ENCODE data around the gene HORMAD2.
"Not testable (repeated sequence)": the region's sequence is repeated elsewhere in the genome, so short reads cannot be mapped to it uniquely, and the experiment has no call there.

The HORMAD2 gene

DNA sequence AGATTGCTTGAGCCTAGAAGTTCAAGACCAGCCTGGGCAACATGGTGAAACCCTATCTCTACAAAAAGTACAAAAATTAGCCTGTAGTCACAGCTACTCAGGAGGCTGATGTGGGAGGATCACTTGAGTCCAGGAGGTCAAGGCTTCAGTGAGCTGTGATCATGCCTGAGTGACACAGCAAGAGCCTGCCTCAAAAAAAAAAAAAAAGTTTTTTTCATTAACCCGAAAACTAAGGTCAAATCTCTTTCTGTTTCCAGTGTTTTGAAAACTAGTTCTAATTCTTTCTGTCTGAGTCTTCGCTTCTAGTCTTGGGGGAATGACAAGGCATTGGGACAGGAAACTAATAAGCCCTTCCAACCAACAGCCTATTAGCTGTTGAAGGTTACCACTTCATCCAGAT lies 108.6 kb downstream of the HORMAD2 start:
- no peak for DNase-seq (ENCODE audit: low read depth in 2 of 3, low spot score in 2 of 3)

DNA sequence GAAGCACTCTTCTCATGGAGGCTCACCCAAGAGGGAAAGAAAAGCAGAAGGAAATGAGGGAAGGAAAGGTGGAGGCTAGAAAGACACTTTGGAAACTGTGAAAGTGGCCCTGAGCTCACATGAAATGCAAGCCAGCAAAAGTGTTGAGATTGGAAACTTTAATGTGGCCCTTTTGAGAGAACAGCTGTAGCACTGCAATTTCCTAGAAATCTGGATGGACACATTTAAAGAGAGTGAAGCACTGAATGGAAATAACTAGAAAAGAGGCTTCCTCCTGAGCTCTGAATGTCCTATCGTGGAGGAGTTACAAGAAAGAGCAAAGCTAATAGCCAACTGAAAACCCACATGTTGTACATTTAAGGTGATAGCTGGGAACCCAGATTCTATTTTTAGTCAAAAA lies 110.3 kb downstream of the HORMAD2 start:
- no peak for DNase-seq (ENCODE audit: low read depth in 2 of 3, low spot score in 2 of 3)

DNA sequence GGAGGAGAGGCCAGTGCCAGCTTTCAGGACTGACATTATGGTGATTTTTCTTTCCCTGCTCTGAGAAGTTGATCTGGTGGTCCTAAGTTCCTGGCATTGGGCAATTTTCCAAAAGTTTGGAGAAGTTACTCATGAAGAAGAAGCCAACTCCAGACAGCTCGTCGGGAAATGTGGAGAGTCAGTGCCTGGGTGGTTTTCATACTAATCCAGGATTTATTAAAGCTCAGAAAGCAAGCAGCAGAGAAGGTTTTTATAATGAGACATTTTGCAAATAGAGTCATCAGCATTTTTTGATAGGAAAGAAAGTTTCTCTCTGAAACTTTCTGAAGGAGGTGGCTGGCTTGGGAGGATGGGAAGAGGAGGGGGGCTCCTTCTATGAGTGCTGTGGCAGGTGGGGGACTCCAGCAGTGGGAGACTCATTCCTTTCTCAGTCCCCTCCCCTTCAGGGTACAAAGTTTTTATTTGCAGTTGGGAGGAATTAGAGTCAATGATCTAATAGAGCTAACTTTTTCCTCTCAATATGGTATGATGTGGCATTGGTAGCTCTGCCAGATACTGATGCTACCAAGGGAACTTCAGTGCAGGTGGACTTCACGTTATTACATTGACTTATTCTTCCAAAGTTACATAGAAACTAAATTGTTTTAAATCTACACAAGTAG lies 110.9 kb downstream of the HORMAD2 start:
- DNase-seq (ENCODE audit: low read depth in 2 of 3, low spot score in 2 of 3): no peak

DNA sequence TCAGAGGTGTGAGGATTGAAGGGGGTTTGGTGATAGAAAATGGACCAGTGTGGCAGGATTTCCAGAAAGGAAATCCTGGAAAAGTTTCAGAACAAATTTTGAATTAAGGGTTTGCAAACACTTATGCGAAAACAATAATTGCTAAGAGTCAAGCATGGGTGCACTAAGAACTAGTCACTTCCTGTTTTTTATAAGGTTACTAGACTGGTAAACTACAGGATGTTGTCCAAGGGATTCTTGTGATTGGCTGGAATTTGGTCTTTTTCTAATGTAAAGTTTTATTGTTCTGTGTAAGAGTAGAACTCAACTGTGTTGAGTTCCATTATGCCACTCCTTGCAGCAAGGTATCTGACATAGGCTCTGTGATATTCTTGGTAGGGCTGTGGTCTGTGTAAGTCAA lies 112.2 kb downstream of the HORMAD2 start:
- no peak for DNase-seq (ENCODE audit: low read depth in 2 of 3, low spot score in 2 of 3)

- DNase-seq (ENCODE audit: low read depth in 2 of 3, low spot score in 2 of 3): no peak
Measured at GRCh38 chr22:30193031-30193775, 112.9 kb downstream of the HORMAD2 start.

- DNase-seq (ENCODE audit: low read depth in 2 of 3, low spot score in 2 of 3): no peak
Measured at GRCh38 chr22:30195245-30196140, 115.2 kb downstream of the HORMAD2 start.

DNA sequence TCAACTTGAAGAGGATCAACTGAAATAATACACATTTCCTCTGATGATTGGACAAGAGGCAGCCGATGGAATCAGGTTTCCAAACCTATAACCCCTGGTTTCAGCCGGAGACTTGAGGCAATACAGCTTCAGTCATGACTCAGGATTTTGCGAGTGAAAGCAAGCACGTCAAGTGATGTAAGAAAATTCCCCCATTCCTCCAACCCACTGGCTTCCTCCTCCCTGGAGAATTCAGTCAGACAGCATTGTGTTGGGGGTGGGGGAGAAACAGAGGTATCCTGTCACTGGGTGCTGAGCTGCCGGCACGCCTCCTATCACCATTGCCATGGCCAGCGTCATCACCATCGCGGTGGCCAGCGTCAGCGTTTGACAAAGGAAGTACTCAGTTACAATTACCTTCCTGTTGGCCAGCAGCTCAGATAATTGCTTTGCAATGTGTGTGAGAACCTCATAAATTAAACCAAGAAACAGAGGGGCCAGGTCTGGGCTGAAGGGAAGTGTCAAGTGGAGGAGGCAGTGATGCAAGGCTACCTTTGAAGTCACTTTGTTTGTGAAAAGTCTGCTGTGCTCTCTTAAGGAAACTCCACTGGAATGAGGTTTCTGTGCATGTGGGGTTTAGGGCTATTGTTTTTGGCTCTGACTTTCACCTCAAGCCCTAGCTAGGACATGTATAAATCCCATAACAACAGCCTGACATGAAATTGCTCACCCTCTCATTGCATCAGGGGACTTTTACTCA lies 116.0 kb downstream of the HORMAD2 start:
- peak in 1 of 3 experiments; percentile 41 for DNase-seq (ENCODE audit: low read depth in 2 of 3, low spot score in 2 of 3)

GRCh38 chr22:30196880-30197336 lies 116.6 kb downstream of the HORMAD2 start:
- DNase-seq (ENCODE audit: low read depth in 2 of 3, low spot score in 2 of 3): no peak

GRCh38 chr22:30197389-30197788 lies 117.1 kb downstream of the HORMAD2 start:
- no peak for DNase-seq (ENCODE audit: low read depth in 2 of 3, low spot score in 2 of 3)

- DNase-seq (ENCODE audit: low read depth in 2 of 3, low spot score in 2 of 3): no peak
Measured at GRCh38 chr22:30198152-30198825, 118.0 kb downstream of the HORMAD2 start.

DNA sequence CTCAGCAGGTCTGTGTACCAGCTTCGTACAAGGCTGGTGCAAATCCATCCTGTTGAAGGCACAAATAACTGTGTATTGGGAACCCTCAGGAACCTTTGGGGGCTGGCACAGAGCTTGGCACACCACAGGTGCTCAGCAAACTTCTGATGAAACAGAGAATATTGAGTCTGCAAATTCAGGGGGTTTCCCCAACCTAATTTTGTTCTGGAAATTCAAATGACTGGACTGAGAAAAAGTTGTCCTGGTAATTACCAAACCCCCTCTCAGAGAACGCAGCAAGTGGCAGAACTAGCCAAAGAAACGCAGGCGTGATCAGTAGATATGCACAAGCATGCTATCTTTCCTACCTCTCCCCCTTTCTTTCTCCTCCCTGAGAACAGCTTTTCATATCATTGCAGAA lies 118.7 kb downstream of the HORMAD2 start:
- no peak for DNase-seq (ENCODE audit: low read depth in 2 of 3, low spot score in 2 of 3)

DNA sequence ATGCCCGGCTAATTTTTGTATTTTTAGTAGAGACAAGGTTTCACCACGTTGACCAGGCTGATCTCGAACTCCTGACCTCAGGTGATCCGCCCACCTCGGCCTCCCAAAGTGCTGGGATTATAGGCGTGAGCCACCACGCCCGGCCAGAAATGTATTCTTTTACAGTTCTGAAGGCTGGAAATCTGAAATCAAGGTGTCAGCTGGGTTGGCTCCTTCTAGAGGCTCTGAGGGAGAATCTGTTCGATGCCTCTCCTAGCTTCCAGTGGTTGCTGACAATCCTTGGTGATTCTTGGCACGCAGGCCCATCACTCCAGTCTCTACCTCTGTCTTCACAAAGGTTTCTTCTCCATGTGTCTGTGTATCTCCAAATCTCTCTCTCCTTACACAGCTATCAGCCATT lies 120.6 kb downstream of the HORMAD2 start:
- not testable (repeated sequence) for DNase-seq (ENCODE audit: low read depth in 2 of 3, low spot score in 2 of 3)

GRCh38 chr22:30201945-30202344 lies 121.7 kb downstream of the HORMAD2 start:
- DNase-seq (ENCODE audit: low read depth in 2 of 3, low spot score in 2 of 3): no peak

GRCh38 chr22:30202531-30203006 lies 122.3 kb downstream of the HORMAD2 start:
- DNase-seq (ENCODE audit: low read depth in 2 of 3, low spot score in 2 of 3): no peak

DNA sequence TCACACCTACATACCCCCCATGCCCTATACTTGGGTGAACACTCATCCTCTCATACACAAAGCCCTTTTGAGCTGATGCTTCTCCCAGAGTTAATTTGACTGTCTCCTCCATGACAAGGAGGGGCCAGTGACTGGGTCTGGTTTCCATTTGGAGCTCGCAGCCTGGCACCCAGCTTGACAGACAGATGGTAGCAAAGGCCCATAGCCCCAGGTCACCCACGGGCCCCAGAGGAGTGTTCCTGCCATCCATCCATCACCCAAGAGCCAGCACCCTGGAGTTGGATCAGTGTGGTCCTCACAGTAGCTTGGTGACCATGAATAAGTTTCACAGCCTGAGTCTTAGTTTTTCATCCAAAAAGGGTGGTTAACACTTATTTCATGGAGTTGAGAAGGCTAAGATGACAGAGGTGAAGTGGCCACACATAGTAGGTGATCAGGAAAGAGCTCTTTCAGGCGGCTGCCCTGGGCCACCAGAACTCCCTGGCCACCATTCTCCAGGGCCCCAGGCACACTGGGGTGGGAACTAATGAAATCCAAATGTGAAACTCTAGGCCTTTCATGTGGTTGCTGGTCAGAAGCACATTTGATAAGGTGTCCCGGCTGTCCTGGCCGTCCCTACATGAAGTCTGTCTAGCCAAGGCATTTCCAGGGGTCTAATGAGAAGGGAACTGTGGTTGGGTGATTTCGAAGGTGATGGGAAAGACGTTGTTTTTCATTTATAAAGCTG lies 123.9 kb downstream of the HORMAD2 start:
- no peak for DNase-seq (ENCODE audit: low read depth in 2 of 3, low spot score in 2 of 3)

- DNase-seq (ENCODE audit: low read depth in 2 of 3, low spot score in 2 of 3): no peak
Measured at GRCh38 chr22:30204742-30205111, 124.5 kb downstream of the HORMAD2 start.

GRCh38 chr22:30205281-30206115 lies 125.2 kb downstream of the HORMAD2 start:
- no peak for DNase-seq (ENCODE audit: low read depth in 2 of 3, low spot score in 2 of 3)

DNA sequence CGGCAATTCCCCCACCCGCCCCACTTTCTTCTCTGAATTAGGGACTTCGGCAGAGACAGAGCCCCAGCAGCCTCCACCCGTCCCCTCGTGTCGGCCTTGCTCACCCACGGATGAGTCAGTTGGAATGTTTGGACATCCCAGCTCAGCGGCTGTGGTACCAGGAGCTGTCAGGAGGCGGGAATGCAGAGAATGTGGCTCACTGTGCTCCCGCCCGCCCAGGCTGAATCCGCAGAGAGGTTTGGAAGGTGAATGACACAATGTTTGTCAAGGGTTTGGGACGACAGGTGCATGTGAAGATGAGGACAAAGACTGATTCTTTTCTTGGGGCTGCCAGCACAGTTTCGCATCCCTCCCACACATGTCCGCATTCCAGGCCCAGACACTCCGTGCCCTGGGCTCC lies 126.7 kb downstream of the HORMAD2 start:
- no peak for DNase-seq (ENCODE audit: low read depth in 2 of 3, low spot score in 2 of 3)

Data from activated CD8-positive, alpha-beta memory T cell treated with anti-CD3 and anti-CD28 coated beads for 48 hours (primary cell).